ENCODE measurements around the gene KLHL15. TPM values are rescaled to one million over a fixed set of nuclear protein-coding genes. Genes with fewer than 3 reads are reported as not detected.
"Not testable (repeated sequence)": the region's sequence is repeated elsewhere in the genome, so short reads cannot be mapped to it uniquely, and the experiment has no call there.

The KLHL15 gene
- total RNA-seq, 2 experiments from 2014 or later = 13.4 to 13.8 TPM

DNA sequence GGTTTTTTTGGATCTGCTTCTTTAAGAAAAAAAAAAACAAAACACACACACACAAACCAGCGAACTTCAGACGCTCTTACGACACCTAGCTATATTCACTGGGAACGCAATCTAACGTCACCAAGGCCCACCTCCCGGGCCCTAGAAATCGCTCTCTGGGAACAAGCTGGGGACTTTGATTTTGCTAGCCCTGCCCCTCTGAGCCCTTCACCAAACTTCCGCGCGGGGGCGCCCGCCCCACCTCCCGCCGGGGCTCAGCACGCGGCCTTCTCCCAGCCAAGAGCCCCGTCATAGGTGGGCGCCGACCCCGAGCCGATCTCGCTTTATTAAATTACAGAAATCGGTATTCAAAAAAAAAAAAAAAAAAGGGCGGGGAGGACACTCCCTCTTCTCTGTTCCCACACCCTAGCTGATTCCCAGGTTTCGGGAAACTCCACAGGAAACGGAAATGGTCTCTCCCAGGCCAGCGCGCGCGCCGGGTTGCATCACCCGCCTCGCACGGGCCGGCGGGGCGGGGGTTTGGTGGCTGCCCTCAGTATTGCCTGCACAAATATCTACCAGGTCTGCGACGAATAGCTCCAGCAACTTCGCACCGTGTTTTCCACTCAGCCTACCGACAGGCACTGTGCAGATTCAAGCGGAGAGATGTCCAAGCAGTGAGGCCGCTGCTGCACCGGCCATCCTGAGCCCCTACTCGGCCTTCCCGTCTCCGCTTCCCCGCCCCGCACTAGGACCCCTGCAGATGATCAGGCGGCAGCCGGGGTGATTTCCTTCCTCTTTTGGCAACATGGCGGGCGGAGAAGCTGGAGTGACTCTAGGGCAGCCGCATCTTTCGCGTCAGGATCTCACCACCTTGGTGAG is 27.4 kb upstream of the KLHL15 start, which contains the start of gene EIF2S3:
EIF2S3 (plus strand) TSS at position 775 of the 861 bp plus-strand sequence; CDS start at position 788, 13 bp downstream.
- Histone ChIP-seq H3K27ac (ENCODE audit: low read depth, low read length, poor library complexity, severe bottlenecking) (no peak within 1 kb of the TSS), H2AFZ (ENCODE audit: low read length) (peak within 1 kb of the TSS; percentile 82; the same call in 1 of the 2 replicates), H3K9me2 (ENCODE audit: insufficient read depth, low read length) (no peaks in the 10 kb centered on the region), H3K4me3 (ENCODE audit: low read depth, low read length, poor library complexity, severe bottlenecking) (no peak within 1 kb of the TSS), H3K9me3 (ENCODE audit: low read length) (no peaks in the 10 kb centered on the region), H3K36me3 (ENCODE audit: insufficient read depth, low read length) (peaks cover 22% of the 10 kb centered on the region), H3K4me1 (ENCODE audit: insufficient read depth, low read length, poor library complexity, severe bottlenecking) (peaks cover 11% of the 10 kb centered on the region), H3K79me2 (ENCODE audit: insufficient read depth, low read depth, low read length) (peaks cover 9% of the 10 kb centered on the region; the same call in 1 of the 2 replicates), H3K4me2 (ENCODE audit: low read length) (peak within 1 kb of the TSS; percentile 91), H4K20me1 (ENCODE audit: insufficient read depth, low read length) (peaks cover 6% of the 10 kb centered on the region)
- POLR2A ChIA-PET = interaction anchor here (0.5 to 3.5 kb wide), 18 partner anchors 10 to 275 kb away, joined by 3 to 26 read pairs (median 4); partner anchors contain the start of genes KLHL15 and SAT1
- DNase-seq (ENCODE audit: low spot score) = peak; percentile 94
- TF ChIP-seq CTCF (conservative IDR thresholded peaks at IDR 0.05; ENCODE audit: low read length) (peak; percentile 79), EZH2phosphoT487 (IDR thresholded peaks at IDR 0.05; ENCODE audit: borderline replicate concordance, low read depth, low read length) (no peak)
- BruUV-seq (replicated peaks) = no TSS peak
- CTCF ChIA-PET (ENCODE audit: unreplicated experiment) = interaction anchor here (0.6 to 1.5 kb wide), 3 partner anchors 28 to 188 kb away, joined by 3 to 9 read pairs (median 3); partner anchors contain the start of gene KLHL15
- intact Hi-C loops (cut with micrococcal nuclease; ENCODE audit: unreplicated experiment) = loop anchor here (1.0 to 2.0 kb wide), 3 partner anchors 29 to 272 kb away; partner anchors contain the start of genes CXorf58 and SAT1

- intact Hi-C loops (cut with micrococcal nuclease; ENCODE audit: unreplicated experiment); H3K9me2 ChIP-seq (ENCODE audit: insufficient read depth, low read length); DNase-seq (ENCODE audit: low spot score); H3K36me3 ChIP-seq (ENCODE audit: insufficient read depth, low read length); H3K9me3 ChIP-seq (ENCODE audit: low read length); H3K4me1 ChIP-seq (ENCODE audit: insufficient read depth, low read length, poor library complexity, severe bottlenecking); BruUV-seq (replicated peaks); H3K79me2 ChIP-seq (ENCODE audit: insufficient read depth, low read depth, low read length); H2AFZ ChIP-seq (ENCODE audit: low read length); H3K27ac ChIP-seq (ENCODE audit: low read depth, low read length, poor library complexity, severe bottlenecking); H4K20me1 ChIP-seq (ENCODE audit: insufficient read depth, low read length); CTCF ChIA-PET (ENCODE audit: unreplicated experiment); H3K4me3 ChIP-seq (ENCODE audit: low read depth, low read length, poor library complexity, severe bottlenecking); H3K4me2 ChIP-seq (ENCODE audit: low read length): not testable (repeated sequence)
- POLR2A ChIA-PET = interaction anchor here (0.6 kb wide), 1 partner anchor 192 kb away, joined by 4 read pairs; no protein-coding TSS in a partner anchor
These were observed 23.7 kb upstream of the KLHL15 start for GRCh38 chrX:24050522-24051318.

DNA sequence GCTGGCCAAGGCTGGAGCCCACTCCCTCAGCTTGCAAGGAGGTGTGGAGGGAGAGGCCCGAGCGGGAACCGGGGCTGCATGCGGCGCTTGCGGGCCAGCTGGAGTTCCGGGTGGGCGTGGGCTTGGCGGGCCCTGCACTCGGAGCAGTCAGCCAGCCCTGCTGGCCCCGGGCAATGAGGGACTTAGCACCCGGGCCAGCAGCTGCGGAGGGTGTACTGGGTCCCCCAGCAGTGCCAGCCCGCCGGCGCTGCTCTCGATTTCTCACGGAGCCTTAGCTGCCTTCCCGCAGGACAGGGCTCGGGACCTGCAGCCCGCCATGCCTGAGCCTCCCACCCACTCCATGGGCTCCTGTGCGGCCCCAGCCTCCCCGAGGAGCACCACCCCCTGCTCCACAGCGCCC is 22.7 kb upstream of the KLHL15 start:
- H3K4me2 ChIP-seq (ENCODE audit: low read length); BruUV-seq (replicated peaks); DNase-seq (ENCODE audit: low spot score); H4K20me1 ChIP-seq (ENCODE audit: insufficient read depth, low read length); H3K4me1 ChIP-seq (ENCODE audit: insufficient read depth, low read length, poor library complexity, severe bottlenecking); H3K4me3 ChIP-seq (ENCODE audit: low read depth, low read length, poor library complexity, severe bottlenecking); H2AFZ ChIP-seq (ENCODE audit: low read length); H3K9me3 ChIP-seq (ENCODE audit: low read length); H3K79me2 ChIP-seq (ENCODE audit: insufficient read depth, low read depth, low read length); H3K27ac ChIP-seq (ENCODE audit: low read depth, low read length, poor library complexity, severe bottlenecking); CTCF ChIA-PET (ENCODE audit: unreplicated experiment); intact Hi-C loops (cut with micrococcal nuclease; ENCODE audit: unreplicated experiment); H3K9me2 ChIP-seq (ENCODE audit: insufficient read depth, low read length); H3K36me3 ChIP-seq (ENCODE audit: insufficient read depth, low read length): not testable (repeated sequence)
- POLR2A ChIA-PET = interaction anchor here (0.6 kb wide), 1 partner anchor 193 kb away, joined by 4 read pairs; no protein-coding TSS in a partner anchor

DNA sequence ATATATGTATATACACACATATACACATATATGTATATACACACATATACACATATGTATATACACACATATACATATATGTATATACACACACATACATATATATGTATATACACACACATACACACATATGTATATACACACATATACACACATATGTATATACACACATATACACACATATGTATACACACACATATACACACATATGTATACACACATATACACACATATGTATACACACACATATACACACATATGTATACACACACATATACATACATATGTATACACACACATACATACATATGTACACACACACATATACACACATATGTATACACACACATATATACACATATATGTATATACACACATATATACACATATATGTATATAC is 19.1 kb upstream of the KLHL15 start:
- H3K4me2 ChIP-seq (ENCODE audit: low read length); H4K20me1 ChIP-seq (ENCODE audit: insufficient read depth, low read length); DNase-seq (ENCODE audit: low spot score); H3K27ac ChIP-seq (ENCODE audit: low read depth, low read length, poor library complexity, severe bottlenecking); H3K4me3 ChIP-seq (ENCODE audit: low read depth, low read length, poor library complexity, severe bottlenecking); H3K4me1 ChIP-seq (ENCODE audit: insufficient read depth, low read length, poor library complexity, severe bottlenecking); BruUV-seq (replicated peaks); H3K9me3 ChIP-seq (ENCODE audit: low read length); H3K36me3 ChIP-seq (ENCODE audit: insufficient read depth, low read length); POLR2A ChIA-PET; H3K79me2 ChIP-seq (ENCODE audit: insufficient read depth, low read depth, low read length); H2AFZ ChIP-seq (ENCODE audit: low read length); intact Hi-C loops (cut with micrococcal nuclease; ENCODE audit: unreplicated experiment); H3K9me2 ChIP-seq (ENCODE audit: insufficient read depth, low read length); CTCF ChIA-PET (ENCODE audit: unreplicated experiment): not testable (repeated sequence)

Measured in OCI-LY7 (cell line).